A673 (cell line): ENCODE results near the gene AOPEP.

Source experiments
- EZH2 ChIP-seq: fragments of 200-600 bp; sonication (generic); IDR thresholded peaks from 2 replicates; pipeline ENCODE4 v1.6.1; 2017; ENCODE audit warnings: borderline replicate concordance, low read depth, mild to moderate bottlenecking, mixed read lengths, antibody characterized with exemption, low read length; ENCODE audit not compliant: poor library complexity, severe bottlenecking
- TF ChIP-seq, protein P1 (sequence below): fragments of 300-800, 200-600 bp; sonication (generic); conservative IDR thresholded peaks from 2 replicates; pipeline ENCODE4 v1.5.1; 2017; ENCODE audit warnings: low read depth, mild to moderate bottlenecking, antibody characterized with exemption, low read length, moderate library complexity, mixed read lengths

GRCh38 chr9:94904806-94905205 lies 178.3 kb downstream of the AOPEP start:
- TF ChIP-seq, protein P1, sequence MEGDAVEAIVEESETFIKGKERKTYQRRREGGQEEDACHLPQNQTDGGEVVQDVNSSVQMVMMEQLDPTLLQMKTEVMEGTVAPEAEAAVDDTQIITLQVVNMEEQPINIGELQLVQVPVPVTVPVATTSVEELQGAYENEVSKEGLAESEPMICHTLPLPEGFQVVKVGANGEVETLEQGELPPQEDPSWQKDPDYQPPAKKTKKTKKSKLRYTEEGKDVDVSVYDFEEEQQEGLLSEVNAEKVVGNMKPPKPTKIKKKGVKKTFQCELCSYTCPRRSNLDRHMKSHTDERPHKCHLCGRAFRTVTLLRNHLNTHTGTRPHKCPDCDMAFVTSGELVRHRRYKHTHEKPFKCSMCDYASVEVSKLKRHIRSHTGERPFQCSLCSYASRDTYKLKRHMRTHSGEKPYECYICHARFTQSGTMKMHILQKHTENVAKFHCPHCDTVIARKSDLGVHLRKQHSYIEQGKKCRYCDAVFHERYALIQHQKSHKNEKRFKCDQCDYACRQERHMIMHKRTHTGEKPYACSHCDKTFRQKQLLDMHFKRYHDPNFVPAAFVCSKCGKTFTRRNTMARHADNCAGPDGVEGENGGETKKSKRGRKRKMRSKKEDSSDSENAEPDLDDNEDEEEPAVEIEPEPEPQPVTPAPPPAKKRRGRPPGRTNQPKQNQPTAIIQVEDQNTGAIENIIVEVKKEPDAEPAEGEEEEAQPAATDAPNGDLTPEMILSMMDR: no peak
- no peak for TF ChIP-seq EZH2
